ENCODE results near the gene RAB11FIP4. TPM values are rescaled to one million over a fixed set of nuclear protein-coding genes. Genes with fewer than 3 reads are reported as not detected.

Gene RAB11FIP4
- total and polyA plus RNA-seq, 2 donors, result 5.3 to 9.2 TPM

DNA sequence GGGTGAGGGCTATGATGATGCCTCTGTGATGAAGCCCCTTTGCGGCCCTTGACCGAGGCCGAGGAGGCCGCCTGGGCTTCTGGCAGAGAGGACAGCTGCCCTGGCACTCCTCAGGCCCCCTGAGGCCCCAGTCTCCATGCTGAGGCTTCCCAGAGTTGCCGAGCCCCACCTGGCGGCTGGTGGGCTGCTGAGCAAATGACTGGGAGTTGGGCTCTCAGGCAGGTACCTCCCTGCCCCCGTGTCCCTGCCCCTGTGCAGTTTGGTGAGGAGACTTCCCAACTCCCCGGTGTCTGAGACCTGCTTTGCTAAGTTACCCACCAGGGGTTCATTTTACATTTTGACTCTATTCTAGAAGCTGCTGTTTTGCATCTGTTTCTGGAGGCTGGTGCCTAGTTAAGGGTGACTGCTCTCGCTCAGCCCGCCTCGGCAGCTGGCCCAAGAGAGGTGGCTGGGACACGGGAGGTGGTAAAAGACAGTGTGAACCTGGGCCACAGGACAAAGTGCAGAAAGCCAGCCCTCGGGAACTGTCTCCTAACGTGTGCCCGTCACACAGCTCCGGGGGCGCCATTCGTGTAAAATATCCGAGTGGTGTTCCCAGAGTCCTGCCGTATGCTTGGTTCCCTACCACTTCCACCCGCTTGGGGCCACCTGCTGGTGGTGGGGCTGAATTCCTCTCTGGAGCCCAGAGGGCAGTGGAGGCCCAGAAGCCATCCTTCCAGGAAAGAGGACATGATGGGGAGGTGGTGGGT, 134.5 kb downstream of the RAB11FIP4 start:
- H3K4me1 ChIP-seq (ENCODE audit: control insufficient read depth in 2 of 2, insufficient read depth in 2 of 2, low read length in 2 of 2), result no peaks in the 10 kb centered on the region
- H3K27ac ChIP-seq (ENCODE audit: low read depth in 1 of 2, low read length in 1 of 2), result no peak overlapping the region
- peaks cover 9 to 19% of the 10 kb centered on the region in 2 donors for H3K36me3 ChIP-seq (ENCODE audit: control insufficient read depth in 2 of 2, insufficient read depth in 2 of 2, low read length in 1 of 2)
- no peak for DNase-seq (ENCODE audit: low read depth in 6 of 9, low spot score in 9 of 9)
- WGBS, result 95% methylated on average over 21 of the region's 21 CpGs
- no peak overlapping the region for H3K4me3 ChIP-seq (ENCODE audit: low read length in 2 of 2)
- H3K27me3 ChIP-seq (ENCODE audit: control insufficient read depth in 2 of 2, insufficient read depth in 1 of 2, low read length in 1 of 2), result no peaks in the 10 kb centered on the region
- H3K9me3 ChIP-seq (ENCODE audit: control insufficient read depth in 2 of 2, insufficient read depth in 1 of 2, low read length in 1 of 2), result peaks cover 7 to 23% of the 10 kb centered on the region in 2 donors

DNA sequence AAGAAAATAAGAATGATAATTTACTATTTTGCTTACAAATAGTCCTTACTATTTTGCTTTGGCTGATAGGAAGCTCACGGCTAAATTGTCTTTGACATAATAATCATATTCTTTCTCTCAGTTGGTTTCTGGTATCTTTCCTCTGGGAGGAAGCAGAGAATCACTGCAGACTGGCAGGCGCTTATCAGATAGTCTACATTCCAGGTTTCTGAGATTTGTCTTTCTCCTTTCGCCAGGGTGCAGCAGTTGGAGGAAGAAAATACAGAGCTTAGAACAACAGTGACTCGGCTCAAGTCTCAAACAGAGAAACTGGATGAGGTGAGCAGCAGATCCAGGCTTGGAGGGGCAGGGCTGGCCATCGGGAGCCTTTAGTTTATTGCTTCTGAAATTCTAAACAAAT, 136.1 kb downstream of the RAB11FIP4 start:
- no peaks in the 10 kb centered on the region for H3K27me3 ChIP-seq (ENCODE audit: control insufficient read depth in 2 of 2, insufficient read depth in 1 of 2, low read length in 1 of 2)
- no peak overlapping the region for H3K27ac ChIP-seq (ENCODE audit: low read depth in 1 of 2, low read length in 1 of 2)
- DNase-seq (ENCODE audit: low read depth in 6 of 9, low spot score in 9 of 9), result no peak
- H3K4me1 ChIP-seq (ENCODE audit: control insufficient read depth in 2 of 2, insufficient read depth in 2 of 2, low read length in 2 of 2), result no peaks in the 10 kb centered on the region
- peaks cover 9 to 18% of the 10 kb centered on the region in 2 donors for H3K36me3 ChIP-seq (ENCODE audit: control insufficient read depth in 2 of 2, insufficient read depth in 2 of 2, low read length in 1 of 2)
- no peak overlapping the region for H3K4me3 ChIP-seq (ENCODE audit: low read length in 2 of 2)
- peaks cover 7 to 22% of the 10 kb centered on the region in 2 donors for H3K9me3 ChIP-seq (ENCODE audit: control insufficient read depth in 2 of 2, insufficient read depth in 1 of 2, low read length in 1 of 2)
- 93% methylated on average over 5 of the region's 5 CpGs for WGBS

DNA sequence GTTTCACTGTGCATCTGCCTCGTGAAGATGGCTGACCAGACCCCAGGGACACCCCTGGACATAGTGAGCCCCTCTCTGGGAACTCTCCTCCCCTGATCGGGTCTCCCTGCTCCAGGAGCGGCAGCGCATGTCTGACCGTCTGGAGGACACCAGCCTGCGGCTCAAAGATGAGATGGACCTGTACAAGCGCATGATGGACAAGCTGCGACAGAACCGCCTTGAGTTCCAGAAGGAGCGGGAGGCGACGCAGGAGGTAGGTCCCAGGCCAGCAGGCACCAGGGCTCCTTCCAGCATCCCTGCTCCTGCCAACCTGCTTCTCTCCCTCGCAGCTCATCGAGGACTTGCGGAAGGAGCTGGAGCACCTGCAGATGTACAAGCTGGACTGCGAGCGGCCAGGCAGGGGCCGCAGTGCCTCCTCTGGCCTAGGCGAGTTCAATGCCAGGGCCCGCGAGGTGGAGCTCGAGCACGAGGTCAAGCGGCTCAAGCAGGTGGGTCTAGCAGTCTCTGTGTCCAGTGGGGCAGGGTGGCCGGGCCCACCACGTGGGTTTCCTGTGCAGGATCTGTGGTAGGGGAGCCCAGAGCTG, 136.9 kb downstream of the RAB11FIP4 start:
- H3K36me3 ChIP-seq (ENCODE audit: control insufficient read depth in 2 of 2, insufficient read depth in 2 of 2, low read length in 1 of 2), result peaks cover 7 to 16% of the 10 kb centered on the region in 2 donors
- no peak overlapping the region for H3K27ac ChIP-seq (ENCODE audit: low read depth in 1 of 2, low read length in 1 of 2)
- H3K4me3 ChIP-seq (ENCODE audit: low read length in 2 of 2), result no peak overlapping the region
- H3K27me3 ChIP-seq (ENCODE audit: control insufficient read depth in 2 of 2, insufficient read depth in 1 of 2, low read length in 1 of 2), result no peaks in the 10 kb centered on the region
- no peak for DNase-seq (ENCODE audit: low read depth in 6 of 9, low spot score in 9 of 9)
- H3K4me1 ChIP-seq (ENCODE audit: control insufficient read depth in 2 of 2, insufficient read depth in 2 of 2, low read length in 2 of 2), result peaks cover 0 to 2% of the 10 kb centered on the region in 2 donors
- H3K9me3 ChIP-seq (ENCODE audit: control insufficient read depth in 2 of 2, insufficient read depth in 1 of 2, low read length in 1 of 2), result peaks cover 4 to 14% of the 10 kb centered on the region in 2 donors
- 97% methylated on average over 26 of the region's 26 CpGs for whole genome bisulfite sequencing

DNA sequence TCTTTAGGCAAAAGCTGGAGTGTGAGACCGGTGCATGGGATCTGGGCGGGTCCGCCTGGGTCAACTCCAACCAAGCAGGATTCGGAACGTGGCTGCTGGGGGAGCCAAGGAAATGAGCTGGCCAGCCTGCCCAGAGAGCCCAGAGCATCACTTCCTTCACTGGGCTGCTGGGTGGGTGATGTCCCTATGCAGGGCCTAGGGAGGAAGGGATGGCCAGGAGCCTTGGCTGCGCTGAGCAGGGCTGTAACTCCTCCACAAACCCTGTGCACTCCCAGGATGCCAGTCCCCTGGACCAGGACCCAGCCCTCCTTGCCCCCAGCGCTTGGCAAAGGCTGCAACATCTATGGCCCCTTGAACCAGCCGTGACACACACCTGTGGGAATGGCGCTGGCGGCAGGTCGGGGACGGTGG, 138.4 kb downstream of the RAB11FIP4 start:
- DNase-seq (ENCODE audit: low read depth in 6 of 9, low spot score in 9 of 9), result no peak
- no peaks in the 10 kb centered on the region for H3K9me3 ChIP-seq (ENCODE audit: control insufficient read depth in 2 of 2, insufficient read depth in 1 of 2, low read length in 1 of 2)
- H3K4me1 ChIP-seq (ENCODE audit: control insufficient read depth in 2 of 2, insufficient read depth in 2 of 2, low read length in 2 of 2), result peaks cover 0 to 12% of the 10 kb centered on the region in 2 donors
- H3K36me3 ChIP-seq (ENCODE audit: control insufficient read depth in 2 of 2, insufficient read depth in 2 of 2, low read length in 1 of 2), result peaks cover 4 to 7% of the 10 kb centered on the region in 2 donors
- no peaks in the 10 kb centered on the region for H3K27me3 ChIP-seq (ENCODE audit: control insufficient read depth in 2 of 2, insufficient read depth in 1 of 2, low read length in 1 of 2)
- 90% methylated on average over 12 of the region's 12 CpGs for WGBS
- H3K27ac ChIP-seq (ENCODE audit: low read depth in 1 of 2, low read length in 1 of 2), result no peak overlapping the region
- no peak overlapping the region for H3K4me3 ChIP-seq (ENCODE audit: low read length in 2 of 2)

DNA sequence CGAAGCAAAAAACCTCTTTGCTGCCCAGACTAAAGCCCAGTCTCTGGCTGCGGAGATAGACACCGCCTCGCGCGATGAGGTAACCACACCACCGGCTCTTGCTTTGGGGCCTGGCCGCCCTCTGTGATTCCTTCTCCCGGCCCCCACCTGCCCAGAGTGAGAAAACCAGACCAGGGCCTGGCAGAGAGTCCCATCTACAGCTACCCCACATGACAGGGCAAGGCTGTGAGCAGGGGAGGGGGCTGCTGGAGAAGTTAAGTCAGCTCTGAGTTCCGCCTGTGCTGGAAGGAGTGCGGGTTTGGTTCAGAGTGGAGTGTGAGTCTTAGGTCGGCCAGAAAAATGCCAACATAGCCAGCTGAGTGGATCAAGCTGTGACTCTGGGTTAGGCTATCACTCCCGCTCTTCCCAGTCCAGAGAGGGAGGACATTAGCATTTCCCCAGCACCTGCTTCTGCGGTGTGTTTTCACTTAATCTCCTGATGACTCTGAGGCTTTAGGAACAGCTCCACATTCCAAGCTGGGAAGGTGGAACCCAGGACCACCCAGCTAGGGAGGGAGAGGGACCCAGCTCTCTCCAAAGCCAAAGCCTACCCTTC, 139.0 kb downstream of the RAB11FIP4 start:
- Histone ChIP-seq H3K4me3 (ENCODE audit: low read length in 2 of 2) (no peak overlapping the region), H3K36me3 (ENCODE audit: control insufficient read depth in 2 of 2, insufficient read depth in 2 of 2, low read length in 1 of 2) (peaks cover 3 to 7% of the 10 kb centered on the region in 2 donors), H3K27ac (ENCODE audit: low read depth in 1 of 2, low read length in 1 of 2) (no peak overlapping the region), H3K4me1 (ENCODE audit: control insufficient read depth in 2 of 2, insufficient read depth in 2 of 2, low read length in 2 of 2) (peaks cover 3 to 14% of the 10 kb centered on the region in 2 donors), H3K27me3 (ENCODE audit: control insufficient read depth in 2 of 2, insufficient read depth in 1 of 2, low read length in 1 of 2) (no peaks in the 10 kb centered on the region), H3K9me3 (ENCODE audit: control insufficient read depth in 2 of 2, insufficient read depth in 1 of 2, low read length in 1 of 2) (no peaks in the 10 kb centered on the region)
- WGBS, result 96% methylated on average over 14 of the region's 14 CpGs
- DNase-seq (ENCODE audit: low read depth in 6 of 9, low spot score in 9 of 9), result no peak

DNA sequence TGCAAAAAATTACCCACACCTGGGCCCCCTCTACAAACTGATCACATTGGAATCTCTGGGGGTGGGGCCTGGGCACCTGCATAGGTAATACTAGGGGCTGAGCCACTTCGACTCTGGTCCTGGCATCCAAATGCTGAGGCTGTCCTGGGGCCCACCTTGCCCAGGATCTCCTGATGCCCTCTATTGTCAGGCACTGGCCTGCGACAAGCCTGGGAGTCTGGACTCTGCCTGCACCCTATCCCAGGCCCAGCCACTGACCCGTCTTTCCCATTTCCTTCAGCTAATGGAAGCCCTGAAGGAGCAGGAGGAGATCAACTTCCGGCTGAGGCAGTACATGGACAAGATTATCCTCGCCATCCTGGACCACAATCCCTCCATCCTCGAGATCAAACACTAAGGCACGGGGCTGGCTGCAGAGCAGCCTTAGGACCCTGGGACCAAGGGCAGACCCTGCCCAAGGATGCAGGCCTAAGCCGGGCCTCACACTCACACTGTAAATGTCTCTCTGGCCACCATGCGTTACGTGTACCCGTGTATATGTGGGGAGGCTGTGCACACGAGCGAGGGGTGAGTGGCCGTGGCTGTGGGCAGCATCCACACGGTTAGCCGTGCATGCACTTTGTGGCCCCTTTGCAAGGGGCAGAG, 140.0 kb downstream of the RAB11FIP4 start:
- Histone ChIP-seq H3K27ac (ENCODE audit: low read depth in 1 of 2, low read length in 1 of 2) (no peak overlapping the region), H3K9me3 (ENCODE audit: control insufficient read depth in 2 of 2, insufficient read depth in 1 of 2, low read length in 1 of 2) (no peaks in the 10 kb centered on the region), H3K36me3 (ENCODE audit: control insufficient read depth in 2 of 2, insufficient read depth in 2 of 2, low read length in 1 of 2) (peaks cover 3 to 7% of the 10 kb centered on the region in 2 donors), H3K27me3 (ENCODE audit: control insufficient read depth in 2 of 2, insufficient read depth in 1 of 2, low read length in 1 of 2) (no peaks in the 10 kb centered on the region), H3K4me3 (ENCODE audit: low read length in 2 of 2) (no peak overlapping the region), H3K4me1 (ENCODE audit: control insufficient read depth in 2 of 2, insufficient read depth in 2 of 2, low read length in 2 of 2) (peaks cover 4 to 24% of the 10 kb centered on the region in 2 donors)
- 98% methylated on average over 16 of the region's 16 CpGs for WGBS
- DNase-seq (ENCODE audit: low read depth in 6 of 9, low spot score in 9 of 9), result no peak

DNA sequence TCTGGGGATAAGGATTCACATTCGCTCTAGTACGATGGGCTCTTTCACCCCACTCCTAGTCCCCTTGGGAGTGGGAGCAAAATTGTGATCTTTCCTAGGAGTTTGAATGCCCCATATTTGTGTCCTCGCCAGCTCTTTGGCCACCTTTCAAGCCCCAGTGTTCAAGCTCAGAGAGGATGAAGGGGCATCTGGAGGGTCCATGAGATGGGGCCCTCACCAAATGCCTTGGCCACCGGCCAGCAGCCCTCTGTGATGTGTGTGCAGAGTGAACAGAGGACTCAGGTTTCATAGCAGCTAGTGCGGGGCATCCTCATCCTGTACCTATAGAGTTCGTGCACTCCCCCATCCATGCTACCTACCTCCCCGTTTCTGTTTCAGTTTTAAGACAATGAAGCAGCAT, 140.6 kb downstream of the RAB11FIP4 start:
- H3K4me1 ChIP-seq (ENCODE audit: control insufficient read depth in 2 of 2, insufficient read depth in 2 of 2, low read length in 2 of 2), result peaks cover 4 to 27% of the 10 kb centered on the region in 2 donors
- no peak overlapping the region for H3K27ac ChIP-seq (ENCODE audit: low read depth in 1 of 2, low read length in 1 of 2)
- 96% methylated on average over 7 of the region's 7 CpGs for WGBS
- no peak overlapping the region for H3K4me3 ChIP-seq (ENCODE audit: low read length in 2 of 2)
- H3K9me3 ChIP-seq (ENCODE audit: control insufficient read depth in 2 of 2, insufficient read depth in 1 of 2, low read length in 1 of 2), result no peaks in the 10 kb centered on the region
- H3K27me3 ChIP-seq (ENCODE audit: control insufficient read depth in 2 of 2, insufficient read depth in 1 of 2, low read length in 1 of 2), result no peaks in the 10 kb centered on the region
- H3K36me3 ChIP-seq (ENCODE audit: control insufficient read depth in 2 of 2, insufficient read depth in 2 of 2, low read length in 1 of 2), result peaks cover 3 to 7% of the 10 kb centered on the region in 2 donors
- no peak for DNase-seq (ENCODE audit: low read depth in 6 of 9, low spot score in 9 of 9)

DNA sequence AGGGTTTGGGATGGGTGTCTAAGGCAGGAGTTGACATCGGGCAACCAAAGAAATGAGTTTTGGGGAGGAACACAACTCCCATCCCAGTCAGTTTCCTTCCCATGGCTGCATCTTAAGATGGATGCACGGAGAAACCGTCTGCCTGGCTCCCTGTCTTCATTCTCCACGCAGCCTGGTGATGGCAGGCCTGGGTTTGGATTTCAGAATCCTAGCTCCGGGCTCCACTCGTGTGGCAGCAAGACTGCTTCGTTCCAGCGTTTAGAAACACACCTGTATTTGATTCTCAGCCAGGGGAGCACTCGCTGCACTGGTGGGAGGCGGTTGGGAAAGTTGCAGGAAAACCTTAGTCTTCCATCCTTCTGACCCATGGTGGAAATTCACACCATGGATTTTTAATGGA, 141.1 kb downstream of the RAB11FIP4 start:
- DNase-seq (ENCODE audit: low read depth in 6 of 9, low spot score in 9 of 9), result no peak
- Histone ChIP-seq H3K4me3 (ENCODE audit: low read length in 2 of 2) (no peak overlapping the region), H3K27ac (ENCODE audit: low read depth in 1 of 2, low read length in 1 of 2) (no peak overlapping the region), H3K4me1 (ENCODE audit: control insufficient read depth in 2 of 2, insufficient read depth in 2 of 2, low read length in 2 of 2) (peaks cover 4 to 32% of the 10 kb centered on the region in 2 donors), H3K36me3 (ENCODE audit: control insufficient read depth in 2 of 2, insufficient read depth in 2 of 2, low read length in 1 of 2) (peaks cover 3 to 7% of the 10 kb centered on the region in 2 donors), H3K9me3 (ENCODE audit: control insufficient read depth in 2 of 2, insufficient read depth in 1 of 2, low read length in 1 of 2) (no peaks in the 10 kb centered on the region), H3K27me3 (ENCODE audit: control insufficient read depth in 2 of 2, insufficient read depth in 1 of 2, low read length in 1 of 2) (no peaks in the 10 kb centered on the region)
- 94% methylated on average over 10 of the region's 10 CpGs for WGBS
